SK-N-MC (cell line): ENCODE results near the gene FANCF.

Experiments
- EZH2 ChIP-seq: fragments of 200-600 bp; sonication (generic); IDR thresholded peaks from one replicate; pipeline ENCODE4 v1.6.1; 2017; ENCODE audit warnings: antibody characterized with exemption
- FOXP2 ChIP-seq: optimal IDR thresholded peaks from 2 replicates; pipeline ENCODE3; 2011; ENCODE audit warnings: mild to moderate bottlenecking, moderate library complexity; ENCODE audit not compliant: insufficient read depth; ENCODE audit errors: extremely low read length, control extremely low read depth
- POLR2AphosphoS5 ChIP-seq: IDR thresholded peaks from 2 replicates; pipeline ENCODE4 v1.6.1; 2012; ENCODE audit warnings: mild to moderate bottlenecking, low read depth, low read length, borderline replicate concordance

DNA sequence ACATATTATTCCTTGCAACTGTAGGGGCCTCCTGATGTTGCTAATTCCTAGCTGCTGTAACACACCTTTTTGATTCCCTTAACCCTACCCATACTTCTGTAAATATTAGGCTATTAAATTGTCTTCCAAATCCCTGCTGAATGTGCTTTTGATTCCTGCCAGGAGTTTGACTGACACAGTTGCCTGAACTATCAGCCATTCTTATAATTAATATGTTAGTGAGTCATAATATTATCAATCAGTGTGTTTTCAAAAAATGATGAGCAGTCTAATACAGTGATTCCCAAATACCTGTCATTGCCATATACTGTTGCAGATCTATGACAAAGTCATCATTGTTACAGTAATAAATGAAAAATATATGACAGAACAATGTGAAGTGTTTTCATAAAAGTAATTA is 15.9 kb upstream of the FANCF start:
- TF ChIP-seq POLR2AphosphoS5 (no peak), EZH2 (no peak), FOXP2 (no peak)
